ENCODE measurements around the gene CACNG6.

Gene CACNG6

DNA sequence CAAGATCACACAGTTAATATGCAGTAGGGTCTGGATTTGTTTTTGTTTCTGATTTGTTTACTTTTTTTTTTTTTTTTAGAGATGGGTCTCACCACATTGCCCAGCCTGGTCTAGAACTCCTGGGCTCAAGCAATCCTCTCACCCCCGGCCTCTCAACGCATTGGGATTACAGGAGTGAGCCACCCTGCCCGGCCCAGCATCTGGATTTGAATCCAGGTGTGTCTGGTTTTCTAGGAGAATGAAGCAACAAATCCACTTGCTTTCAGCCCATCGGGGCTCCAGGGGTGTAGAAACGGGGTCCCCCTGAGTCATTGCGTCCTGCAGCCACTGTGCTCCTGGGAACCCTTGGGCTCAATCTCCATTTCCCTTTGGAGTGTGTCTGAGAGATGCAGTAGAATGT lies 22.1 kb upstream of the CACNG6 start:
- no peak for DNase-seq

GRCh38 chr19:53971673-53972072 lies 19.8 kb upstream of the CACNG6 start:
- no peak for DNase-seq

DNA sequence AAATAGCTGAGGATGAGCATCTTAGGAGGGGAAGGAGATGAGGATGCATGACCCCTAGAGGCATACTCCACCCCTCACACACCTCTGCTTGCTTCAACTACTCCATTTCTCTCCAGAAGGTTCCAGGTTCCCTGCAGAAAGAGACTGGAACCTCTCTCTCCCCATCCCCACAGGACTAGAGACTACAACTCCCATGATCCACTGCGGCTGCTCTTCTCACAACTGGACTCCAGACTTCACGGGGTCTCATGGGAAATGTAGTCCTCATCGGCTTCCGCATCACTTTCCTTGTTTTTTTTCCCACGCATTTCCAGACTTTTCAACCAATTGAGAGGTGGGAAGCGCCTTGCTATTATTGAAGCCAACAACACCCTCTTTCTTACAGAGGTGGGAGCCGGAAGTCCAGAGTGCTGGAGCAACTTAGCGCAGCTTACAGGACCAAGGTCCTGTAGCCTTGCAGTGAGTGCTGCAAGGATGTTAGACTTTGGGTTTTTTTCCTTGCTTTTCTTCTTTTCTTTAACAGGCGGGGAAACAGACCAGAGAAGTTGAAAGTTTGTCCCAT lies 13.9 kb upstream of the CACNG6 start:
- DNase-seq: peak; percentile 23

GRCh38 chr19:53977991-53978731 lies 13.3 kb upstream of the CACNG6 start:
- no peak for DNase-seq

DNA sequence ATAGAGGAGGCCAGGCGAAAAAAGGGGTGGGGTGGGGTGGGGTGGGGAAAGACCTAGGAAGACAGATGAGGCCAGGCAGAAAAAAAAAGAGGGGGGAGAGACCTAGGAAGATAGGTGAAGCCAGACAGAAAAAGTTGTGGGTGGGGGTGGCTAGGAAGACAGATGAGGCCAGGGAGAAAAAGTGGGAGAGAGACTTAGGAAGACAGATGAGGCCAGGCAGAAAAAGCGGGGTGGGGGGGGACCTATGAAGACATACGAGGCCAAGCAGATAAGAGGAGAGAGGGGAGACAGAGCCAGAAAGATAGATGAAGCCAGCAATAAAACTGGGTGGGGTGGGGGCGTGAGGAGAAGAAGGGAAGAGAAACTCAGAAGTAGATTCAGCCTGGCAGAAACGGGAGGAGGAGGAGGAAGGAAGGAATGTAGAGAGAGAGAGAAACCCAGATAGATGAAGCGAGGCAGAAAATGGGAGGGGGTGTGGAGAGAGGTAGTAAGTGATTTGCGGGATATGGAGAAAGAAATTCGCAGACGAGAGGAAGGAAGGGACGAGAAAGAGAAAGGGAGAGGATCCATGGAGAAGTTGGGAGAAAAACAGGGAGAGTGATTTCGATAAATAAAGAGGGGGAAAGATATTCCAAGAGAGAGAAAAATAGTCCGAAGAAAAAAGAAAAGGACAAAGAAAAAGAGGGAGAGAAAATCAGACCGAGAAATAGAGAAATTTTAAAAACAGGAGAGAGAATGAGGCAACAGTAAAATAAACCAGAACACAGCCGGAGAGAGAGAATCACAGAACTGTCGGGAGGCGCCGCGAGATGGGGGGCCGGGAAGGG lies 12.2 kb upstream of the CACNG6 start:
- DNase-seq: no peak

DNA sequence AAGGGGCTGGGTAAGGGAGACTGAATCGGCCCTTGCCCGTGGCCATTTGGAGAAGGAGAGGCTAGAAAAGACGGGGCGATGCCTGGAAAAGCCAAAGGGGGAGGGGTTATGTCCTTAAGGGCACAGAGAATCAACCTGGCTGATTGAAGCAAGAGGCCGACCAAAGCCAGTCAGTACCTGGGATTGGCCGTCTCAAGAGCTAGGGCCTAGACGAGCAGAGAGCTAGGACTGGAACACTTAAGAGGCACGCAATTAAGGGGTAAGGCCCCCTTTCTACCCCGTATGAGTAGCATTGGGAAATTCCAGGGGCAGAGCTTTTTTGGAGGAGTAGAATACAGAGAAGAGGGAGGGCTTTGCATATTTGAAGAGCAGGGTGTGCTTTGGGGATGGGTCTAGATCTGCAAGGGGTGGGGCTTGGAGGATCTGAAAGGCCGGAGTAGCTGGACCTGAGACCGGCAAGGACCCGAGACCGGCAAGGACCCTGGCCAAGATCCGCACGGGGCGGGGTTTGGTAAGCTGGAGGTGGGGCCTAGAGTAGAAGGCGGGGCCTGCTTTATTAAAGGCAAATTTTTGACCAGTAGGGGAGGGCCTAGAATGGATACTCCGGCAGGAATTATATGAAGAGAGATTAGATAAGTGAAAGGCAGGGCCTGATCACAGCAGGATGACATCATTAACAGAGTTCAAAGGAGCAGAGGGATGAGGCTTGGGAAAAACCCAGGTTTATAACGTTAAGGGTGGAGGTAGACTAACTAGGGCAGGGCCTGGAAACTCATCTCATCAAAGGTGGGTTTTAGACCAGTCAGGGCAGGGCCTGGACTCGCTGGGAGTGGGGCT lies 10.7 kb upstream of the CACNG6 start:
- no peak for DNase-seq

DNA sequence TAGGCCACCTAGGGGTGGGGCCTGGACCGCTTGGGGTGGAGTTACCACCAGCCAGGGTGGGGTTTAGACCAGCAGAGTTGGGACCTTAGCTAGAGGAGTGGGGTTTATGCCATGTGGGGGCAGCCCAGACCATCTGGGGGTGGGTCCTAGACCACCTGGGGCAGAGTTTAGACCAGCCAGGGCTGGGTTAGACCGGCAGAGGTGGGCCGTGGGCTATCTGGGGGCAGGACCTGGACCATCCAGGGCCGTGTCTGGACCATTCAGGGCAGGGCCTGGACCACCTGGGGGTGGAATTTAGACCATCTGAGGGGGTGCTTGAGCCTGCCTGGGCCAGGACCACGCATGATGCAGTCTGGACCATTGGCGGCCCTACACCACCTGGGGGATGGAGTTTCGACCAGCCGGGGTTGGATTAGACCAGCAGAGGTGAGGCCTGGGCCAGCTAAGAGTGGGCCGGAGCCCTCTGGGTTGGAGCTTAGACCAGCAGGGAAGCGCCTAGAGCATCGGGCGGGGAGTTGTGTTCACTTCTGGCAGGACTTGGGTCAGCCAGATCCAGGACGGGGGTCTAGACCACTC lies 10.0 kb upstream of the CACNG6 start:
- no peak for DNase-seq

DNA sequence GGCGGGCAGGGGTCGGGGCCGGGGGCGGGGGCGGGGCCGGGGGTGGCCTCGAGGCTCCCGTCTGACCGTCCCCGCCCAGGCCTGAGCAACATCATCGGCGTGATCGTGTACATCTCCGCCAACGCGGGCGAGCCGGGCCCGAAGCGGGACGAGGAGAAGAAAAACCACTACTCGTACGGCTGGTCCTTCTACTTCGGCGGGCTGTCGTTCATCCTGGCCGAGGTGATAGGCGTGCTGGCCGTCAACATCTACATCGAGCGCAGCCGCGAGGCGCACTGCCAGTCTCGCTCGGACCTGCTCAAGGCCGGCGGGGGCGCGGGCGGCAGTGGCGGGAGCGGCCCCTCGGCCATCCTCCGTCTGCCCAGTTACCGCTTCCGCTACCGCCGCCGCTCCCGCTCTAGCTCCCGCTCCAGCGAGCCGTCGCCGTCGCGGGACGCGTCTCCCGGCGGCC lies 9.4 kb upstream of the CACNG6 start:
- no peak for DNase-seq

DNA sequence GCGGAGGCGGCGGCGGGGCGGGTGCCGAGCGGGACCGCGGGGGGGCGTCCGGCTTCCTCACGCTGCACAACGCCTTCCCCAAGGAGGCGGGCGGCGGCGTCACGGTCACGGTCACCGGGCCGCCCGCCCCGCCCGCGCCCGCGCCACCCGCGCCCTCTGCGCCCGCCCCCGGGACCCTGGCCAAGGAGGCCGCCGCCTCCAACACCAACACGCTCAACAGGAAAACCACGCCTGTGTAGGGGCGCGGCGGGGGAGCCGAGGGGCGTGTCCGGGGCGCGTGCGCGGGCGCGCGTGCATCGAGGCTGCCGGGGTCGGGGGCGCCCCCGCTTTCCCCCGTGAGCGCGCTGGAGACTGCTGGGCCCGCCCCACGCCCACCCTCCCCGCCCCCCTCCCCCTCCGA lies 8.8 kb upstream of the CACNG6 start:
- DNase-seq: no peak

DNA sequence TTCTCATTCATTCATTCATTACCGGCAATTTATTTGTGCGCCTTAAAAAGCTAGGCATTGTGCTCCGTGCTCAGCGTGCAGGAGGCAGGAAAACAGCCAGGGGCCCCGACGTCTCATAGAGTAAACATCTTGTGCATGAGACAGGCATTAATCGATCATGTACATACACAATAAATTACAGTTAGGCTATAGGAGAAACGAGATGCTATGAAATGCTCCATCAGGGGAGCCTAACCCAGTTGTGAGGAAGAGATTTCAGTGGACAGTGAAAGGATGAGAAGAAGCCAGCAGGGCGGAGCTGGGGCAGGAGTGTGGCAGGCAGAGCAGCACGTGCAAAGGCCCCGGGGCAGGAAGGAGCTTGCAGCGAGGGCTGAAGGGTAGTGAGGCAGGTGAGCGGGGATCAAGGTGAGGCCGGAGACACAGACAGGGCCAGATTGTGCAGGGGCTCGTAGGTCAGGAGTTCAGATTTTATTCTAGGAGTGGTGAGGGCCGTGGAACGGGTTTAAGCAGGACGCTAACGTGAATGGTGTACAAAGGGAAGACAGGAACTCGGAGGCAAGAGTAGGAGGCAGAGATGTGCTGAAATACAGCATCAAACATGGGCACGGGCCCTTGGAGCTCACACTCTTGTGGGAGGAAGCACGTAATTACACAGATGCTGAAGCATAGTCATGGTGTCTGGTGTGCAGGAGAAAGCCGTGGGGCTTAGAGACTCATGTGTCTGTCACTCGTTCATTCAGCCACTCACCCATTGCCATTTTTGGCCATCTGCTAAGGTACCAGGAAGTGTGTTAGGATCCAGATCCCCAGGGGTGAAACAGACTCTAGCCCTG lies 7.8 kb upstream of the CACNG6 start:
- no peak for DNase-seq

DNA sequence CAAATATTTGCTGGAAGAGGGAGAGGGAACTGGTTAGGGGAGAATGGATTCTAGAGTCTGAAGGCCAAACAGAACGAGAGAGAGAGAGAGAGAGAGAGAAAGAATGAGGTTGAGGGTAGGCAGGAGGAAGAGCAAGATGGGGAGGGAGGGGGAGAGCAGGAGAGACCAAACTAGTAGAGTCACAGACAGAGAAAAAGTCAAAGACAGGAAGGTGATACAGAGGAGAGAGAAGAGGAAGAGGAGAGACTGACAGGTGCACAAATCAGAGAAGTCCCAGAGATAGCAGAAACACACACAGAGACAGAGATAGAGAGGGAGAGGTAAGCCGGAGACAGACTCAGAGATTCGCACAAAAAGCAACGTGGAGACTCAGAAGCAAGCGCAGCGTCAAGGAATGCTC lies 5.6 kb upstream of the CACNG6 start:
- DNase-seq: no peak

DNA sequence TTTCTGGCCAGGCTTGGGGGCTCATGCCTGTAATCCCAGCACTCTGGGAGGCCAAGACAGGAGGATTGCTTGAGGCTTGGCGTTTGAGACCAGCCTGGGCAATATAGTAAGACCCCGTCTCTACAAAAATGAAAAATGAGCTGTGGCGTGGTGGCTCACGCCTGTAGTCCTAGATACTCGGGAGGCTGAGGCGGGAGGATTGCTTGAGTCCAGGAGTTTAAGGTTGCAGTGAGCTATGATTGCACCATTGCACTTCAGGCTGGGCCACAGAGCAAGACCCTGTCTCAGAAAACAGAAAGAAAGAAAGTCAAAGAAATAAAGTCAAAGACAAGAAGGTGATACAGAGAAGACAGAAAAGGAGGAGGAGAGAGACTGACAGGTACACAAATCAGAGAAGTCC lies 2.5 kb upstream of the CACNG6 start:
- no peak for DNase-seq

DNA sequence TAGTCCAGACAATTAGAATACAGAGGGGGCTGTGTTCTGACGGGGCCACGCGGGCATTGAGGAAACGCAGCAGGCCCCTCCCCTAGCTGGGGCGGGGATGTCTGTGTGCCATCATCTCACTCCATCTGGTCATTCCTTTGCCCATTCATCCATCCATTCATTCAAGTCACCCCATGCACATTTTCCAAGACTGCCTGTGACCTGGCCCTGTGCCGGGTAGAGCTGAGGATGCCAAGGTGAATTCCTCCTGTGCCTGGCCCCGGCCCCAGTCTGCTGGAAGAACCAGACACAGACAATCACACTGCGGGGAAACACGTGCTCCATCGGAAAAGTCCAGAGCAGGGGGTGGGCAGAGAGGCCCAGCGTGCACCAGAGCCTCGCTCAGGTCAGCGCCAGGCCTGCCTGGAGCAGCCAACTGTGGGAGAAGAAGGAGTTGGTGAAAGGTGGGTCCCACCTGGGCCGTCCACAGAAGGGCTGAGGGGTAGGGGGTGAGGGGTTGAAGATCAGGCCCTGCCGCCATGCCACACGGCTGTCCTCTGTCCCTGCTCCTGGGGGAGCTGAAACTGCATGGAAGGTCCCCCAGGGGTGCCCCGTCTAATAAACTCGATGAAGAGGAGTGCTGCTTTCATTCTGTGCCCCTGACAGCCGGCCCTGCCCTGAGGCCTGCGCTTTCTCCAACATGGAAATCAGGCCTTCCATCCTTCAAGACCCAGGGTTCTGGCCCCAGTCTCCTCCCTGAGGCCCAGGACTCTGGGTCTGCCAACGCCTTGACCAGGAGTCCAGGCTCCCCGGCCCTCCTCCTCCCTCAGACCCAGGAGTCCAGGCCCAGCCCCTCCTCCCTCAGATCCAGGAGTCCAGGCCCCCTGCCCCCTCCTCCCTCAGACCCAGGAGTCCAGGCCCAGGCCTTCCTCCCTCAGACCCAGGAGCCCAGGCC lies 1.6 kb upstream of the CACNG6 start:
- no peak for DNase-seq

DNA sequence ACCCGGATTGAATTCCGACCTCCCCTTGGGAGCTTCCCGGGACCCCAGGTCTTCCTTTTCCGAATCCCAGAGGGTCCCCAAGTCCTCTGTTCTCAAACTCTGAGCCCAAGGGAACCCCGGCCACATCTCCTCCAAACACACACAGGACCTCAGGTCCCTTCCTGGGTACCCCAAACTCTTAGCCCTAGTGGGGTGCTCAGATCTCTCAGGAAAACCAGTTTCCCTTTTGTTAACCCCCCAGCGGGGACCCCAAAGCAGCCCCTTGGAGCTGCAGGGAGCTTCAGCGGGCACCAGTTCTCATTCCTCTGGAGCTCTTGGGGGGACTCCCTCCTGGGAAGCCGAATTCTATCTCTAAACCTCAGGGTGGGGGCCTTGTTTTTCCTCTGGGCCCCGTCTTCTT lies 774 bp downstream of the CACNG6 start:
- no peak for DNase-seq

DNA sequence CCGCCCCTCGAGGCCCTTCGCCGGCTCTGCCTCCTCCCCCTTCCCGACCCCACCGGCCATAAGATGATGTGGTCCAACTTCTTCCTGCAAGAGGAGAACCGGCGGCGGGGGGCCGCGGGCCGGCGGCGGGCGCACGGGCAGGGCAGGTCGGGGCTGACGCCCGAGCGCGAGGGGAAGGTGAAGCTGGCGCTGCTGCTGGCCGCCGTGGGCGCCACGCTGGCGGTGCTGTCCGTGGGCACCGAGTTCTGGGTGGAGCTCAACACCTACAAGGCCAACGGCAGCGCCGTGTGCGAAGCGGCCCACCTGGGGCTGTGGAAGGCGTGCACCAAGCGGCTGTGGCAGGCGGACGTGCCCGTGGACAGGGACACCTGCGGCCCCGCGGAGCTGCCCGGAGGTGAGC lies 1.4 kb downstream of the CACNG6 start:
- DNase-seq: no peak

GRCh38 chr19:53993448-53993847 lies 2.0 kb downstream of the CACNG6 start:
- no peak for DNase-seq

GRCh38 chr19:53994811-53995210 lies 3.4 kb downstream of the CACNG6 start:
- no peak for DNase-seq

GRCh38 chr19:53998223-53998622 lies 6.8 kb downstream of the CACNG6 start:
- no peak for DNase-seq

DNA sequence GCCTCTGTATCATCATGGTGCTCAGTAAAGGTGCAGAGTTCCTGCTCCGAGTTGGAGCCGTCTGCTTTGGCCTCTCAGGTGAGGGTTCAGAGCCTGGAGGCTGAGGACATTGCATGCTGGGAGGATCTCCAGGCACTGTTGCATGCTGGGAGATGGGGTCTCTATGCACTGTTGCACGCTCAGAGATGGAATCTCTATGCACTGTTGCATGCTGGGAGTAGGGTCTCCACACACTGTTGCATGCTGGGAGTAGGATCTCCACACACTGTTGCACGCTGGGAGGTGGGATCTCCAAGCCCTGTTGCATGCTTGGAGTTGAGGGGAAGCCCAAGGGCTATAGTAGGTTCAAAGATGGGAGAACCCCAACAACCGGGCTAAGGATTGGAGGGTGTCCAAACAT lies 8.3 kb downstream of the CACNG6 start:
- DNase-seq: no peak

- DNase-seq: no peak
Measured at GRCh38 chr19:54001496-54001895, 10.1 kb downstream of the CACNG6 start.
